Measurements from ENCODE around the gene ZNF317.

DNA sequence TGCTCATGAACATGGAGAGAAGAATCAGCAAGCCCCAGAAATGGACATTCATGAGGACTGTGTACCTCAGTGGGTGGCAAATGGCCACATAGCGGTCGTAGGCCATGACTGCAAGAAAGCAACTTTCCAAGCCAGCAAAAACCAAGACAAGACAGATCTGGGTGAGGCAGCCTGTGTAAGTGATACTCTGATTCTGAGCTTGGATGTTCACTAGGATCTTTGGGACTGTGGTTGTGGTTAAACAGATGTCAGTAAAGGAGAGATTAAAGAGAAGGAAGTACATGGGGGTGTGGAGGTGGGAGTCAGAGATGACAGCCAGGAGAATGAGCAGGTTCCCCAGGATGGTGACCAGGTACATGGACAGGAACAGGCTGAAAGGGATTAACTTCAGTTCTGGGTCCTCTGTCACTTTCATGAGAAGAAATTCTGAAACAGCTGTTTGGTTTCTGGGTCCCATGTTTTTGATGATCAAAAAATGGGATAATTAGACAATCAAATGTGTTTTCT lies 24.8 kb upstream of the ZNF317 start, which contains the start of gene OR7G1:
- TF ChIP-seq, protein P1, sequence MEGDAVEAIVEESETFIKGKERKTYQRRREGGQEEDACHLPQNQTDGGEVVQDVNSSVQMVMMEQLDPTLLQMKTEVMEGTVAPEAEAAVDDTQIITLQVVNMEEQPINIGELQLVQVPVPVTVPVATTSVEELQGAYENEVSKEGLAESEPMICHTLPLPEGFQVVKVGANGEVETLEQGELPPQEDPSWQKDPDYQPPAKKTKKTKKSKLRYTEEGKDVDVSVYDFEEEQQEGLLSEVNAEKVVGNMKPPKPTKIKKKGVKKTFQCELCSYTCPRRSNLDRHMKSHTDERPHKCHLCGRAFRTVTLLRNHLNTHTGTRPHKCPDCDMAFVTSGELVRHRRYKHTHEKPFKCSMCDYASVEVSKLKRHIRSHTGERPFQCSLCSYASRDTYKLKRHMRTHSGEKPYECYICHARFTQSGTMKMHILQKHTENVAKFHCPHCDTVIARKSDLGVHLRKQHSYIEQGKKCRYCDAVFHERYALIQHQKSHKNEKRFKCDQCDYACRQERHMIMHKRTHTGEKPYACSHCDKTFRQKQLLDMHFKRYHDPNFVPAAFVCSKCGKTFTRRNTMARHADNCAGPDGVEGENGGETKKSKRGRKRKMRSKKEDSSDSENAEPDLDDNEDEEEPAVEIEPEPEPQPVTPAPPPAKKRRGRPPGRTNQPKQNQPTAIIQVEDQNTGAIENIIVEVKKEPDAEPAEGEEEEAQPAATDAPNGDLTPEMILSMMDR (IDR thresholded peaks at IDR 0.05; ENCODE audit: borderline replicate concordance, extremely low read depth, low read length, poor library complexity, severe bottlenecking) = no peak
- TF ChIP-seq EZH2 (IDR thresholded peaks at IDR 0.05; ENCODE audit: borderline replicate concordance, low read depth, low read length, severe bottlenecking) = no peak

Data from DND-41 (cell line).